Activated CD8-positive, alpha-beta T cell treated with anti-CD3 and anti-CD28 coated beads, Interleukin-2, amount 10 ng/mL, durations not matched to agents 7 days and 5 days (primary cell): Measurements from ENCODE around the gene SIX6. TPM values are rescaled to one million over a fixed set of nuclear protein-coding genes. Genes with fewer than 3 reads are reported as not detected.
"Not testable (repeated sequence)": the region's sequence is repeated elsewhere in the genome, so short reads cannot be mapped to it uniquely, and the experiment has no call there.

Experiments
- ATAC-seq: fragments of 150-1000 bp; cut with Tn5 transposase; one replicate; pipeline ENCODE4 v1.10.0; 2021; ENCODE audit warnings: moderate library complexity
- CTCF ChIA-PET: fragments of 350-600 bp; sonication (Branson Sonifier 250); formaldehyde crosslinking; loops from one replicate; lab custom pipeline; 2021; ENCODE audit warnings: antibody characterized with exemption; lab: Charles Lee
- POLR2A ChIA-PET: fragments of 350-600 bp; sonication (Branson Sonifier 250); formaldehyde crosslinking; loops from one replicate; lab custom pipeline; 2021; ENCODE audit warnings: antibody characterized with exemption; lab: Charles Lee
- DNase-seq: peaks from one replicate; pipeline ENCODE4 v3.0.0-alpha.2; 2020
- H3K27ac Mint-ChIP-seq: one replicate; pipeline ENCODE4 v1.8.0; 2021; ENCODE audit warnings: mild to moderate bottlenecking, mixed read lengths
- H3K27me3 Mint-ChIP-seq: one replicate; pipeline ENCODE4 v1.8.0; 2021; ENCODE audit warnings: low read depth, mixed read lengths
- H3K36me3 Mint-ChIP-seq: one replicate; pipeline ENCODE4 v1.8.0; 2021; ENCODE audit warnings: low read depth, mixed read lengths
- H3K4me1 Mint-ChIP-seq: one replicate; pipeline ENCODE4 v1.8.0; 2021; ENCODE audit warnings: low read depth, mixed read lengths
- H3K4me3 Mint-ChIP-seq: one replicate; pipeline ENCODE4 v1.8.0; 2021; ENCODE audit warnings: mild to moderate bottlenecking, mixed read lengths
- H3K9me3 Mint-ChIP-seq: one replicate; pipeline ENCODE4 v1.8.0; 2022; ENCODE audit warnings: mixed read lengths; ENCODE audit not compliant: insufficient read depth
- total RNA-seq, 2 experiments: library from RNA; stranded (reverse); gene quantifications; one replicate each; pipeline ENCODE4 v1.2.3, GENCODE V29; 2021

The SIX6 gene
- total RNA-seq = not detected

GRCh38 chr14:60508707-60509437 is at the start of gene SIX6:
Gene SIX6, plus strand, starts transcription at chr14:60509146. Its CDS starts 253 bp downstream, at chr14:60509399.
- peaks cover 6% of the 10 kb centered on the region for H3K36me3 Mint-ChIP-seq
- peak; percentile 24 for DNase-seq
- ChIA-PET POLR2A (interaction anchor here (0.7 kb wide), 1 partner anchor 395 kb away, joined by 4 read pairs; no protein-coding TSS in a partner anchor), CTCF (no interaction called here)
- no peaks in the 10 kb centered on the region for H3K9me3 Mint-ChIP-seq
- no peak for ATAC-seq
- H3K27me3 Mint-ChIP-seq = peaks cover 76% of the 10 kb centered on the region
- H3K27ac Mint-ChIP-seq = peak within 1 kb of the TSS; percentile 61
- peak within 1 kb of the TSS; percentile 38 for H3K4me3 Mint-ChIP-seq
- peaks cover 9% of the 10 kb centered on the region for H3K4me1 Mint-ChIP-seq

- POLR2A ChIA-PET, H3K27ac Mint-ChIP-seq, H3K9me3 Mint-ChIP-seq, ATAC-seq, DNase-seq, H3K4me3 Mint-ChIP-seq, CTCF ChIA-PET, H3K36me3 Mint-ChIP-seq, H3K4me1 Mint-ChIP-seq: not testable (repeated sequence)
- H3K27me3 Mint-ChIP-seq = peaks cover 14% of the 10 kb centered on the region
Measured at GRCh38 chr14:60480248-60480647, 28.7 kb upstream of the SIX6 start.

GRCh38 chr14:60482743-60483142 is 26.2 kb upstream of the SIX6 start:
- DNase-seq = no peak
- POLR2A ChIA-PET = no interaction called here
- no peaks in the 10 kb centered on the region for H3K36me3 Mint-ChIP-seq
- H3K4me1 Mint-ChIP-seq = peaks cover 4% of the 10 kb centered on the region
- H3K27ac Mint-ChIP-seq = no peak overlapping the region
- peaks cover 6% of the 10 kb centered on the region for H3K9me3 Mint-ChIP-seq
- H3K27me3 Mint-ChIP-seq = peaks cover 28% of the 10 kb centered on the region
- no peak for ATAC-seq
- no peak overlapping the region for H3K4me3 Mint-ChIP-seq
- CTCF ChIA-PET = interaction anchor here (1.5 kb wide), 1 partner anchor 518 kb away, joined by 3 read pairs; no protein-coding TSS in a partner anchor

GRCh38 chr14:60485057-60485597 is 23.8 kb upstream of the SIX6 start:
- CTCF ChIA-PET = no interaction called here
- Mint-ChIP-seq H3K36me3 (no peaks in the 10 kb centered on the region), H3K4me1 (peaks cover 4% of the 10 kb centered on the region), H3K4me3 (peak overlapping the region; percentile 20), H3K27ac (no peak overlapping the region), H3K27me3 (peaks cover 28% of the 10 kb centered on the region), H3K9me3 (peaks cover 6% of the 10 kb centered on the region)
- no peak for DNase-seq
- no peak for ATAC-seq
- POLR2A ChIA-PET = no interaction called here

- H3K27me3 Mint-ChIP-seq = peaks cover 25% of the 10 kb centered on the region
- peaks cover 2% of the 10 kb centered on the region for H3K9me3 Mint-ChIP-seq
- no peak within 1 kb of the TSS for H3K27ac Mint-ChIP-seq
- ChIA-PET CTCF (no interaction called here), POLR2A (no interaction called here)
- no peaks in the 10 kb centered on the region for H3K36me3 Mint-ChIP-seq
- DNase-seq (peak; percentile 23), ATAC-seq (peak; percentile 44)
- H3K4me3 Mint-ChIP-seq = peak within 1 kb of the TSS; percentile 20
- H3K4me1 Mint-ChIP-seq = peaks cover 4% of the 10 kb centered on the region
Measured at GRCh38 chr14:60485598-60486251, 23.2 kb upstream of the SIX6 start, which contains the start of gene C14orf39. Gene C14orf39, minus strand, starts transcription at chr14:60486063. Its CDS starts 985 bp downstream, at chr14:60485078.

GRCh38 chr14:60487211-60487610 is 21.7 kb upstream of the SIX6 start:
- Mint-ChIP-seq H3K36me3 (no peaks in the 10 kb centered on the region), H3K4me1 (peaks cover 4% of the 10 kb centered on the region), H3K27ac (no peak overlapping the region), H3K27me3 (peaks cover 28% of the 10 kb centered on the region), H3K4me3 (no peak overlapping the region), H3K9me3 (no peaks in the 10 kb centered on the region)
- CTCF ChIA-PET = no interaction called here
- POLR2A ChIA-PET = no interaction called here
- ATAC-seq = no peak
- DNase-seq = no peak

- Mint-ChIP-seq H3K4me1 (peaks cover 4% of the 10 kb centered on the region), H3K27ac (no peak overlapping the region), H3K36me3 (no peaks in the 10 kb centered on the region), H3K9me3 (no peaks in the 10 kb centered on the region), H3K27me3 (peaks cover 25% of the 10 kb centered on the region), H3K4me3 (no peak overlapping the region)
- ChIA-PET POLR2A (no interaction called here), CTCF (no interaction called here)
- DNase-seq = no peak
- ATAC-seq = no peak
Measured at GRCh38 chr14:60488175-60488574, 20.8 kb upstream of the SIX6 start.

- Mint-ChIP-seq H3K27me3 (peaks cover 16% of the 10 kb centered on the region), H3K4me3 (no peak overlapping the region), H3K27ac (no peak overlapping the region), H3K4me1 (peaks cover 3% of the 10 kb centered on the region), H3K36me3 (no peaks in the 10 kb centered on the region), H3K9me3 (no peaks in the 10 kb centered on the region)
- POLR2A ChIA-PET = no interaction called here
- DNase-seq (no peak), ATAC-seq (no peak)
- CTCF ChIA-PET = no interaction called here
Measured at GRCh38 chr14:60490270-60490669, 18.7 kb upstream of the SIX6 start.

- no peaks in the 10 kb centered on the region for H3K4me1 Mint-ChIP-seq
- peaks cover 6% of the 10 kb centered on the region for H3K27me3 Mint-ChIP-seq
- H3K4me3 Mint-ChIP-seq = no peak overlapping the region
- no peaks in the 10 kb centered on the region for H3K36me3 Mint-ChIP-seq
- CTCF ChIA-PET = interaction anchor here (0.9 to 1.1 kb wide), 2 partner anchors 146 to 164 kb away, joined by 3 to 4 read pairs; no protein-coding TSS in a partner anchor
- DNase-seq (no peak), ATAC-seq (no peak)
- H3K27ac Mint-ChIP-seq = no peak overlapping the region
- POLR2A ChIA-PET = no interaction called here
- H3K9me3 Mint-ChIP-seq = no peaks in the 10 kb centered on the region
Measured at GRCh38 chr14:60495946-60496345, 13.0 kb upstream of the SIX6 start.

GRCh38 chr14:60502541-60502940 is 6.4 kb upstream of the SIX6 start:
- Mint-ChIP-seq H3K27ac (no peak overlapping the region), H3K36me3 (peaks cover under 1% of the 10 kb centered on the region), H3K9me3 (no peaks in the 10 kb centered on the region), H3K4me1 (peaks cover 3% of the 10 kb centered on the region), H3K4me3 (no peak overlapping the region), H3K27me3 (peaks cover 47% of the 10 kb centered on the region)
- POLR2A ChIA-PET = interaction anchor here (0.7 kb wide), 1 partner anchor 86 kb away, joined by 5 read pairs; no protein-coding TSS in a partner anchor
- ATAC-seq (no peak), DNase-seq (no peak)
- CTCF ChIA-PET = no interaction called here

GRCh38 chr14:60505448-60505847 is 3.5 kb upstream of the SIX6 start:
- Mint-ChIP-seq H3K4me1 (peaks cover 8% of the 10 kb centered on the region), H3K36me3 (peaks cover 5% of the 10 kb centered on the region), H3K27me3 (peaks cover 73% of the 10 kb centered on the region), H3K4me3 (no peak overlapping the region), H3K9me3 (no peaks in the 10 kb centered on the region), H3K27ac (no peak overlapping the region)
- ChIA-PET CTCF (no interaction called here), POLR2A (no interaction called here)
- ATAC-seq (no peak), DNase-seq (no peak)

- Mint-ChIP-seq H3K36me3 (peaks cover 5% of the 10 kb centered on the region), H3K9me3 (no peaks in the 10 kb centered on the region), H3K4me1 (peaks cover 8% of the 10 kb centered on the region), H3K27me3 (peaks cover 74% of the 10 kb centered on the region), H3K4me3 (no peak overlapping the region), H3K27ac (no peak overlapping the region)
- DNase-seq (no peak), ATAC-seq (no peak)
- ChIA-PET POLR2A (interaction anchor here (0.5 kb wide), 1 partner anchor 1361 kb away, joined by 3 read pairs; no protein-coding TSS in a partner anchor), CTCF (no interaction called here)
Measured at GRCh38 chr14:60506010-60506409, 2.9 kb upstream of the SIX6 start.
